Measurements from ENCODE around the gene PLPPR3. TPM values are rescaled to one million over a fixed set of nuclear protein-coding genes. Genes with fewer than 3 reads are reported as not detected.
A peak's percentile ranks its signal among the peaks of the same experiment; 100 is the strongest.

PLPPR3 gene
- total and polyA plus RNA-seq, 2 donors (not counting 1 experiment from before 2014, with no cell fraction given) = 0.19 to 2.5 TPM

DNA sequence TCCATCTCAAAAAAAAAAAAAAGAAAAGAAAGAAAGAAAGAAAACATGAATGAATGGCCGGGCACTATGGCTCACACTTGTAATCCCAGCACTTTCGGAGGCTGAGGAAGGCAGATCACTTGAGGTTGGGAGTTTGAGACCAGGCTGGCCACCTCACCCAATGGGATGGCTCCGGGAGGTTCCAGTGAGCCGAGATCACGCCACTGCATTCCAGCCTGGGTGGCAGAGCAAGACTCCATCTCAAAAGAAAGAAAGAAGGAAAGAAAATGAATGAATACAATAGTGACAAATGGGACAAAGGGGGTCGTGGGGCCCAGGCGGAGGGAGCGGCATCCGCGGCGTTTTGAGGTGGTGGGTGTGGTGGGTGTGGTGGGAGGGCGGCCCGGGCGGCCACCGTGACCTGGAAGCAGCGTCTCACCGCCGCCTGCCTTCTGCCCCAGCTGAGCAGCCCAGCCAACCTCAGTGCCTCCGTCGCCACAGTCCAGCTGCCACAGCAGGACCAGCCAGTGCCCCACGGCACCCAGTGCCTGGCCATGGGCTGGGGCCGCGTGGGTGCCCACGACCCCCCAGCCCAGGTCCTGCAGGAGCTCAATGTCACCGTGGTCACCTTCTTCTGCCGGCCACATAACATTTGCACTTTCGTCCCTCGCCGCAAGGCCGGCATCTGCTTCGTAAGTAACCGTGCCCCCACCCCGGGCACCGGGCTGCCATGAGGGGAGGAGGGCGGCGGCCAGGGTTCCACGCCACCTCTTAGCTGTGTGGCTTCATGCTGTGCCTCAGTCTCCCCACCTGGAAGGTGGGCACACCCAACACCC, 24.2 kb upstream of the PLPPR3 start:
- Histone ChIP-seq H3K4me1 (ENCODE audit: control insufficient read depth, extremely low read depth, insufficient read depth, low read length) (peaks cover 3% of the 10 kb centered on the region), H3K9ac (ENCODE audit: insufficient read depth, low read length) (no peak overlapping the region), H4K20me1 (ENCODE audit: control insufficient read depth, extremely low read depth, insufficient read depth, low read length) (no peaks in the 10 kb centered on the region), H3K27me3 (ENCODE audit: control insufficient read depth, insufficient read depth, low read length) (peaks cover 19% of the 10 kb centered on the region), H2AFZ (ENCODE audit: low read length) (no peak overlapping the region), H3K4me2 (ENCODE audit: extremely low read depth, insufficient read depth, low read length) (no peak overlapping the region), H3K9me3 (ENCODE audit: control insufficient read depth, insufficient read depth, low read depth, low read length) (no peaks in the 10 kb centered on the region), H3K36me3 (ENCODE audit: control insufficient read depth, insufficient read depth, low read length) (no peaks in the 10 kb centered on the region), H3K79me2 (ENCODE audit: control insufficient read depth, insufficient read depth, low read length) (no peaks in the 10 kb centered on the region), H3K4me3 (replicated peaks in 1 of 4; ENCODE audit: control extremely low read depth in 1 of 4, insufficient read depth in 1 of 4, low read depth in 3 of 4, low read length in 4 of 4) (no peak overlapping the region), H3K27ac (ENCODE audit: insufficient read depth, low read length) (no peak overlapping the region)
- DNase-seq (ENCODE audit: low read depth in 2 of 2) = no peak
- TF ChIP-seq, protein P1, sequence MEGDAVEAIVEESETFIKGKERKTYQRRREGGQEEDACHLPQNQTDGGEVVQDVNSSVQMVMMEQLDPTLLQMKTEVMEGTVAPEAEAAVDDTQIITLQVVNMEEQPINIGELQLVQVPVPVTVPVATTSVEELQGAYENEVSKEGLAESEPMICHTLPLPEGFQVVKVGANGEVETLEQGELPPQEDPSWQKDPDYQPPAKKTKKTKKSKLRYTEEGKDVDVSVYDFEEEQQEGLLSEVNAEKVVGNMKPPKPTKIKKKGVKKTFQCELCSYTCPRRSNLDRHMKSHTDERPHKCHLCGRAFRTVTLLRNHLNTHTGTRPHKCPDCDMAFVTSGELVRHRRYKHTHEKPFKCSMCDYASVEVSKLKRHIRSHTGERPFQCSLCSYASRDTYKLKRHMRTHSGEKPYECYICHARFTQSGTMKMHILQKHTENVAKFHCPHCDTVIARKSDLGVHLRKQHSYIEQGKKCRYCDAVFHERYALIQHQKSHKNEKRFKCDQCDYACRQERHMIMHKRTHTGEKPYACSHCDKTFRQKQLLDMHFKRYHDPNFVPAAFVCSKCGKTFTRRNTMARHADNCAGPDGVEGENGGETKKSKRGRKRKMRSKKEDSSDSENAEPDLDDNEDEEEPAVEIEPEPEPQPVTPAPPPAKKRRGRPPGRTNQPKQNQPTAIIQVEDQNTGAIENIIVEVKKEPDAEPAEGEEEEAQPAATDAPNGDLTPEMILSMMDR (conservative IDR thresholded peaks at IDR 0.05 in 1 of 2, IDR thresholded peaks at IDR 0.05 in 1 of 2; ENCODE audit: low read depth in 1 of 2, low read length in 2 of 2) = no peak
- no peak for TF ChIP-seq EZH2 (IDR thresholded peaks at IDR 0.05; ENCODE audit: low read length, missing control alignments)

DNA sequence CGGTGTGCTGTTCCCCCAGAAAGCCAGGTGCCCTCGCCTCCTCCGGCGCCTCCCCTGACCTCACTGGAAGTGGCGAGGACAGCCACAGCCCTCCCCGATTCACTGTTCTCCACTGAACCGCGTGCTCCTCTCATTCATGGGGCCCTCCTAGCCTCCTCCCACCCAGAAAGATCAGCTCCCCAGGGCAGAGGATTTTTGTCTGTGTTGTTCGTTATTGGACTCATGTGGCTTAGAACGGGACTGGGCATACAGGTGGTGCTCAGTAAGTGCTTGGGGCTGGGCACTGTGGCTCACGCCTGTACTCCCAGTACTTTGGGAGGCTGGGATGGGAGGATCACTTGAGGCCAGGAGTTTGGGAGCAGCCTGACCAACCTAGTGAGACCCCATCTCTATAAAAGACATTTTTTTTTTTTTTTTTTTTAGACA, 22.8 kb upstream of the PLPPR3 start:
- DNase-seq (ENCODE audit: low read depth in 2 of 2) = no peak
- no peaks in the 10 kb centered on the region for H4K20me1 ChIP-seq (ENCODE audit: control insufficient read depth, extremely low read depth, insufficient read depth, low read length)
- H3K9ac ChIP-seq (ENCODE audit: insufficient read depth, low read length) = no peak overlapping the region
- H3K4me3 ChIP-seq (replicated peaks in 1 of 4; ENCODE audit: control extremely low read depth in 1 of 4, insufficient read depth in 1 of 4, low read depth in 3 of 4, low read length in 4 of 4) = no peak overlapping the region
- TF ChIP-seq EZH2 (IDR thresholded peaks at IDR 0.05; ENCODE audit: low read length, missing control alignments) = peak; percentile 87
- TF ChIP-seq, protein P1 (conservative IDR thresholded peaks at IDR 0.05 in 1 of 2, IDR thresholded peaks at IDR 0.05 in 1 of 2; ENCODE audit: low read depth in 1 of 2, low read length in 2 of 2) = no peak
- no peaks in the 10 kb centered on the region for H3K79me2 ChIP-seq (ENCODE audit: control insufficient read depth, insufficient read depth, low read length)
- H3K4me2 ChIP-seq (ENCODE audit: extremely low read depth, insufficient read depth, low read length) = no peak overlapping the region
- no peaks in the 10 kb centered on the region for H3K36me3 ChIP-seq (ENCODE audit: control insufficient read depth, insufficient read depth, low read length)
- no peaks in the 10 kb centered on the region for H3K9me3 ChIP-seq (ENCODE audit: control insufficient read depth, insufficient read depth, low read depth, low read length)
- H3K27me3 ChIP-seq (ENCODE audit: control insufficient read depth, insufficient read depth, low read length) = peaks cover 19% of the 10 kb centered on the region
- H3K27ac ChIP-seq (ENCODE audit: insufficient read depth, low read length) = no peak overlapping the region
- no peaks in the 10 kb centered on the region for H3K4me1 ChIP-seq (ENCODE audit: control insufficient read depth, extremely low read depth, insufficient read depth, low read length)
- no peak overlapping the region for H2AFZ ChIP-seq (ENCODE audit: low read length)

DNA sequence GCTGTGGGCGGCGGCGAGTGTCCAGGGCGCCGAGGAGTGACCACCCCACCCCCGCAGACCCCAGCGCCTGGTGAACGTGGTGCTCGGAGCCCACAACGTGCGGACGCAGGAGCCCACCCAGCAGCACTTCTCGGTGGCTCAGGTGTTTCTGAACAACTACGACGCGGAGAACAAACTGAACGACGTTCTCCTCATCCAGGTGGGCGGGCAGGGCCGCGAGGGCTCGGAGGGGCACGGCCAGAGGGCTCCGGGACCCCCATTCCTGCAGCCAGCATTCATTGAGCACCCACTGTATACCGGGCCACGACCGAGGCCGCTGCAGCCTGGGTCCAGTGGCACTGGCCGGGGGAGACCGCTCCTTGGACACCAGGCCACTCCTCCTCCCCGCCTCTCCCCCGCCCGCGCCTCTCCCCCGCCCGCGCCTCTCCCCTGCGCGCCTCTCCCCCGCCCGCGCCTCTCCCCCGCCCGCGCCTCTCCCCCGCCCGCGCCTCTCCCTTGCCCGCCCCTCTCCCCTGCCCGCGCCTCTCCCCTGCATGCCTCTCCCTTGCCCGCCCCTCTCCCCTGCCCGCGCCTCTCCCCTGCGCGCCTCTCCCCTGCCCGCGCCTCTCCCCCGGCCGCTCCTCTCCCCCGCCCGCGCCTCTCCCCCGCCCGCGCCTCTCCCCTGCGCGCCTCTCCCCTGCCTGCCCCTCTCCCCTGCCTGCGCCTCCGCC, 22.2 kb upstream of the PLPPR3 start:
- Histone ChIP-seq H3K4me1 (ENCODE audit: control insufficient read depth, extremely low read depth, insufficient read depth, low read length) (no peaks in the 10 kb centered on the region), H2AFZ (ENCODE audit: low read length) (no peak overlapping the region), H4K20me1 (ENCODE audit: control insufficient read depth, extremely low read depth, insufficient read depth, low read length) (no peaks in the 10 kb centered on the region), H3K9ac (ENCODE audit: insufficient read depth, low read length) (no peak overlapping the region), H3K79me2 (ENCODE audit: control insufficient read depth, insufficient read depth, low read length) (no peaks in the 10 kb centered on the region), H3K27ac (ENCODE audit: insufficient read depth, low read length) (no peak overlapping the region), H3K27me3 (ENCODE audit: control insufficient read depth, insufficient read depth, low read length) (peaks cover 19% of the 10 kb centered on the region), H3K4me3 (replicated peaks in 1 of 4; ENCODE audit: control extremely low read depth in 1 of 4, insufficient read depth in 1 of 4, low read depth in 3 of 4, low read length in 4 of 4) (peak overlapping the region in 1 of 4 experiments; percentile 7), H3K36me3 (ENCODE audit: control insufficient read depth, insufficient read depth, low read length) (no peaks in the 10 kb centered on the region), H3K9me3 (ENCODE audit: control insufficient read depth, insufficient read depth, low read depth, low read length) (no peaks in the 10 kb centered on the region), H3K4me2 (ENCODE audit: extremely low read depth, insufficient read depth, low read length) (peak overlapping the region; percentile 44)
- TF ChIP-seq, protein P1 (conservative IDR thresholded peaks at IDR 0.05 in 1 of 2, IDR thresholded peaks at IDR 0.05 in 1 of 2; ENCODE audit: low read depth in 1 of 2, low read length in 2 of 2) = no peak
- TF ChIP-seq EZH2 (IDR thresholded peaks at IDR 0.05; ENCODE audit: low read length, missing control alignments) = peak; percentile 73
- DNase-seq (ENCODE audit: low read depth in 2 of 2) = no peak
